ENCODE results near the gene ARHGEF1. TPM values are rescaled to one million over a fixed set of nuclear protein-coding genes. Genes with fewer than 3 reads are reported as not detected.

The ARHGEF1 gene
- total RNA-seq, 1 donor from 2014 or later: 70.5 TPM

- H3K36me3 Mint-ChIP-seq (ENCODE audit: low read depth): peaks cover 2% of the 10 kb centered on the region
- no peak for DNase-seq (ENCODE audit: low spot score)
- H3K27ac Mint-ChIP-seq (ENCODE audit: unreplicated experiment): no peak overlapping the region
- no peak for TF ChIP-seq CTCF (IDR thresholded peaks at IDR 0.05)
- no peaks in the 10 kb centered on the region for H3K9me3 Mint-ChIP-seq (ENCODE audit: low read depth)
- H3K4me1 Mint-ChIP-seq (ENCODE audit: low read depth): no peaks in the 10 kb centered on the region
- H3K27me3 Mint-ChIP-seq (ENCODE audit: low read depth): peaks cover 21% of the 10 kb centered on the region
- no peak overlapping the region for H3K4me3 Mint-ChIP-seq (ENCODE audit: unreplicated experiment)
Observed at GRCh38 chr19:41918095-41918494, 35.1 kb downstream of the ARHGEF1 start.

- no peak overlapping the region for H3K27ac Mint-ChIP-seq (ENCODE audit: unreplicated experiment)
Observed at GRCh38 chr19:41918653-41919244, 35.8 kb downstream of the ARHGEF1 start.

GRCh38 chr19:41919948-41920712, 37.1 kb downstream of the ARHGEF1 start:
- H3K27ac Mint-ChIP-seq (ENCODE audit: unreplicated experiment): no peak overlapping the region
- no peak for TF ChIP-seq CTCF (IDR thresholded peaks at IDR 0.05)
- DNase-seq (ENCODE audit: low spot score): no peak
- no peaks in the 10 kb centered on the region for H3K9me3 Mint-ChIP-seq (ENCODE audit: low read depth)
- H3K4me3 Mint-ChIP-seq (ENCODE audit: unreplicated experiment): no peak overlapping the region
- peaks cover 2% of the 10 kb centered on the region for H3K36me3 Mint-ChIP-seq (ENCODE audit: low read depth)
- H3K27me3 Mint-ChIP-seq (ENCODE audit: low read depth): peaks cover 15% of the 10 kb centered on the region
- H3K4me1 Mint-ChIP-seq (ENCODE audit: low read depth): no peaks in the 10 kb centered on the region

More at GRCh38 chr19:41918653-41919244, 35.8 kb downstream of the ARHGEF1 start:
- H3K4me1 Mint-ChIP-seq (ENCODE audit: low read depth): no peaks in the 10 kb centered on the region
- no peaks in the 10 kb centered on the region for H3K9me3 Mint-ChIP-seq (ENCODE audit: low read depth)
- DNase-seq (ENCODE audit: low spot score): no peak
- TF ChIP-seq CTCF (IDR thresholded peaks at IDR 0.05): no peak
- no peak overlapping the region for H3K4me3 Mint-ChIP-seq (ENCODE audit: unreplicated experiment)
- peaks cover 2% of the 10 kb centered on the region for H3K36me3 Mint-ChIP-seq (ENCODE audit: low read depth)
- H3K27me3 Mint-ChIP-seq (ENCODE audit: low read depth): peaks cover 21% of the 10 kb centered on the region

- H3K4me1 Mint-ChIP-seq (ENCODE audit: low read depth): no peaks in the 10 kb centered on the region
- no peak overlapping the region for H3K4me3 Mint-ChIP-seq (ENCODE audit: unreplicated experiment)
- H3K27me3 Mint-ChIP-seq (ENCODE audit: low read depth): peaks cover 15% of the 10 kb centered on the region
- no peaks in the 10 kb centered on the region for H3K9me3 Mint-ChIP-seq (ENCODE audit: low read depth)
- TF ChIP-seq CTCF (IDR thresholded peaks at IDR 0.05): no peak
- no peak for DNase-seq (ENCODE audit: low spot score)
- no peak overlapping the region for H3K27ac Mint-ChIP-seq (ENCODE audit: unreplicated experiment)
- H3K36me3 Mint-ChIP-seq (ENCODE audit: low read depth): peaks cover 2% of the 10 kb centered on the region
Observed at GRCh38 chr19:41920882-41921576, 38.0 kb downstream of the ARHGEF1 start.
